Glomerular visceral epithelial cell (primary cell): ENCODE data around the gene RESF1.
A peak's percentile ranks its signal among the peaks of the same experiment; 100 is the strongest.
"Not testable (repeated sequence)": the region's sequence is repeated elsewhere in the genome, so short reads cannot be mapped to it uniquely, and the experiment has no call there.

Source experiments
- DNase-seq: peaks from one replicate; pipeline ENCODE4 v3.0.0-alpha.2; 2016; ENCODE audit errors: extremely low spot score

Gene RESF1, protein sequence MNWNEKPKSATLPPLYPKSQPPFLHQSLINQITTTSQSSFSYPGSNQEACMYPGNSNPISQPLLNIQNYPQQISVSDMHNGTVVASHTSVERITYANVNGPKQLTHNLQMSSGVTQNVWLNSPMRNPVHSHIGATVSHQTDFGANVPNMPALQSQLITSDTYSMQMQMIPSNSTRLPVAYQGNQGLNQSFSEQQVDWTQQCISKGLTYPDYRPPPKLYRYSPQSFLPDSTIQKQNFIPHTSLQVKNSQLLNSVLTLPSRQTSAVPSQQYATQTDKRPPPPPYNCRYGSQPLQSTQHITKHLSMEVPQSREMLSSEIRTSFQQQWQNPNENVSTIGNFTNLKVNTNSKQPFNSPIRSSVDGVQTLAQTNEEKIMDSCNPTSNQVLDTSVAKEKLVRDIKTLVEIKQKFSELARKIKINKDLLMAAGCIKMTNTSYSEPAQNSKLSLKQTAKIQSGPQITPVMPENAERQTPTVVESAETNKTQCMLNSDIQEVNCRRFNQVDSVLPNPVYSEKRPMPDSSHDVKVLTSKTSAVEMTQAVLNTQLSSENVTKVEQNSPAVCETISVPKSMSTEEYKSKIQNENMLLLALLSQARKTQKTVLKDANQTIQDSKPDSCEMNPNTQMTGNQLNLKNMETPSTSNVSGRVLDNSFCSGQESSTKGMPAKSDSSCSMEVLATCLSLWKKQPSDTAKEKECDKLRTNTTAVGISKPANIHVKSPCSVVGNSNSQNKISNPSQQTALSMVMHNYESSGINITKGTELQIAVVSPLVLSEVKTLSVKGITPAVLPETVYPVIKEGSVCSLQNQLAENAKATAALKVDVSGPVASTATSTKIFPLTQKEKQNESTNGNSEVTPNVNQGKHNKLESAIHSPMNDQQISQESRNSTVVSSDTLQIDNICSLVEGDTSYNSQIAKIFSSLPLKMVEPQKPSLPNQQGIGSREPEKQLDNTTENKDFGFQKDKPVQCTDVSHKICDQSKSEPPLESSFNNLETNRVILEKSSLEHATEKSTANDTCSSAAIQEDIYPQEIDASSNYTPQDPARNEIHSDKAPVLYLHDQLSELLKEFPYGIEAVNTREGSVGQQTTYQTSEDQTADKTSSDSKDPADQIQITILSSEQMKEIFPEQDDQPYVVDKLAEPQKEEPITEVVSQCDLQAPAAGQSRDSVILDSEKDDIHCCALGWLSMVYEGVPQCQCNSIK (N-terminal part only)

DNA sequence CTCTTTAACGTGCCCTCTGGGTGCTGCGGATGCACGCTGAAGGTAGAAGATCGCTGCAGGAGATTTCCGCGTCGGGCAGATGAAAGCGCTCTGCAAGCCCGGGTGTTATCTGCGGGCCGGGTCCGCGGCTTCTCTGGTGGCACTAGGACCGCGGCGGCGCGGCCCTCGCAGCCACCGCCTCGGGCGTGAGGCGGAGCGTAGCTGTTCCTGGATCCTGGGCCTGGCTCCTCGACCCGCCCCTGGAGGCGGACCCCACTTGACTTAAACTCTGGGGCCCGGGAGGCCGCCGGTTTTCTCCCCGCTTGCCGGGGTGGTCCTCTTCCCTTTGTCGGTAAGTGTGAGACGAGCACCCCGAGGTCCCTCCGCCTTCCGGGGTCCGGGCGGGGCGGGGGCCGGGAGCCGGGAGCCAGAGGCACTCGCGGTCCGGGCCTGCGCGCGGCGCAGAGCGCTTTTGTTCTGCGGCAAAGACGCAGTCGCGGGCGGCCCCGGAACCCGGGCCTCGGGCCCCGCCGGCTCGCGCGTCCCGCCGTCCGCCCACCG, at the start of gene RESF1:
Gene RESF1 (plus strand): TSS at position 255 of the 540 bp plus-strand sequence. CDS start 21,541 bp downstream, outside the sequence.
- DNase-seq: peak; percentile 84

DNA sequence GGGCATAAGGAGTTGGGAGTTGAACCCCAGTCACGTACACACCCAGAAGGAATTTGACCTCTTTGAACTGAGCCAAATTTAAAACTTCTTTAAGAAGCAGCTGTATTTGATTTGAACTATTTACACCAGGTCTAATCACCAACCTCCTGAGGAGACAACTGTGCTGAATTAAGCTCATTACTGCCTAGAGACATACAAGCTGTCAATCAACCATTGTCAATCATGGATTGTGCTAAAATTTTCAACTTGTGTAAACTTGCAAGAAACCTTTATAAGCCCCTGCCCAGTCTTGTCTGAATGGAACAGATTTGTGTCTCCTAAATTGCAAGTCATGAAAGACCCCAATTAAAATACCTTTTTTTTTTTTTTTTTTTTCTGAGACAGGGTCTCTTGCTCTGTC, 44.3 kb upstream of the RESF1 start:
- no peak for DNase-seq

DNA sequence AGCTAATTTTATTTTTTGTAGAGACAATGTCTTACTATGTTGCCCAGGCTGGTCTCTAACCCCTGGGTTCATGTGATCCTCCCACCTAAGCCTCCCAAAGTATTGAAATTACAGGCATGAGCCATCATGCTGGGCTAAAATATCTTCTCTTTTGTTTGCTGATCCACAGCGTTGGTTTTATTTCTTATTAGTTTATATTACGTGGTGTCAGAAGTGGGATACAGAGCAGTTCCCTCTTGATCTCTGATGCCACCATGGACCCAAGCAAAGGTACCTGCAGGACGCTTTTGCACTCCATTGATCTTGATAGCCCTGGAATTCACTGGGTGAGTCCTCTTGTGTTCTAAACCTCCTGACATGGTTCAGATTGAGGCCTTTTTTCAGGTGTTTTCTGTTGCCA, 43.8 kb upstream of the RESF1 start:
- no peak for DNase-seq

DNA sequence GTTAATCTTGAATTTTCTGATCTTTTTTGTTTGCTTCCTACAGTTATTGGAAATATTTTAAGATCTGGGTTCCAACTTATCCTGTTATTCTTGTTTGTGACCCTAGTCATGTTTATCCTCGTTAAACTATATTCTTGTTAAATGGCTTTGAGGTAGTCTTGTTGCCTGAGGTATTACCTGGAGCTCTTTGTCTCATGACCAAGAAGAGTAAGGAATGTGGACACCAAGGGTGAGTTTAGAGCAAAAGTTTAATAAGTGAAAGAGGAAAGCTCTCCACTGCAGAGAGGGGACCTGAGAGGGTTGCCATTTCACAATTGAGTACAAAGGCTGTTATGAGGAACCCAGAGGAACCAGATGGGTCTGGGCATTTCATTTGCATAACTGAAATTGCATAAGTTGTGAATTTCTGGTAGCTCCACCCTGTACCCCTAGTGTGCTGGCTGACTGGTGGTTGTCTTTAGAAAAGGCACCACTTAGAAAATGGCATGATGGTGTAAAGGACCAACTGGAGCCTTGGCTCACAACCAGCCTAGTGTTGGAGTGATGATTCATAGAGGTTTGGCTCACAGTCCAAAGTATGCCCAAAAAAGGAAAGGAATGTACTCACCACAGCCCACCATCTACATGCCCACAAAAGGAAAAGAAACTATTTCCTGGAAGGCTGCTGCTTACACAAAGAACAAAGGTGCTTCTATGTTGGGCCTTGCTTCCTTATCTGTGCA, 36.7 kb upstream of the RESF1 start:
- peak; percentile 37 for DNase-seq

DNA sequence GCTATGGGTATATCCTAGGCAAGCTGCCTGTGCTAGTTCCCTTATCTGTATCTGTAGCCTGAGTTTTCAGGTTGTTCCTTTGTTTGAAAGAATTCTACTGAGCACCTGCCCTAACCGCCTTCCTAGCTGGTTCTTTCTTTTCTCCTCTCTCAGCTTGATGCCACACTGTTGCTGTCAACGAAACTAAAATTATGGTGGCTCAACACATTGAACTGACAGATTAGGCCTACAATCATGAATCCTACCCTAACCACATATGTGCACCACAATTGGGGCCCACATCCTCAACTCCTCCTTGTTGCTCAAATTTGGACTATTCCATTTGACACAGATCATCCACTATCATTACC, 36.2 kb upstream of the RESF1 start:
- no peak for DNase-seq

DNA sequence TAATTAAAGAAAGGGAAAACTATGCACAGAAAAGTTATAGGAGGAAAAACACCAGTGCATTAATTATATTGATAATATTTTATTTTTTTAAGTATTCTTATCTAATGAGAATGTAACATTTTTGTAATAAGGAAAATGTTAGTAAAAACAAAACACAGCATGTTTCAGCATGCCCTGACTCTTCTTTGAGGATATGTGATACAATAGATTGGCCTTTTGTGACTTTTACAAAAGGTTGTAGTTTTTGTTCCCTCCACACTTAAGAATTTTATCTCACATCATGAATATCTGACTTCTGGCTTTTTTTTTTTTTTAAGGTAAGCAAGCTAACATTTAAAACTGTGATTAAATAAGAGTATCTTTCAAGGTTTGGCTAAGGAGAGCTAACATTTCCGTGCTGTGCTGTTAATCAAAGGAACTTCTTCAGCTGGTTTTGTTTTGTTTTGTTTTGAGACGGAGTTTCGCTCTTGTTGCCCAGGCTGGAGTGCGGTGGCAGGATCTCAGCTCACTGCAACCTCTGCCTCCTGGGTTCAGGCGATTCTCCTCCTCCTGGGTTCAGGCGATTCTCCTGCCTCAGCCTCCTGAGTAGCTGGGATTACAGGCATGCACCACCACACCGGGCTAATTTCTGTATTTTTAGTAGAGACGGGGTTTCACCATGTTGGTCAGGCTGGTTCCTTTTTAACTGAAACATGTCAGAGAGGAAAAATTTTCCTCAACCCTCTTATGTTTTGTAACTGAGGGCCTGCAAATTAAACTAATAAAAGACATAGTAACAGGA, 30.8 kb upstream of the RESF1 start:
- DNase-seq: no peak

DNA sequence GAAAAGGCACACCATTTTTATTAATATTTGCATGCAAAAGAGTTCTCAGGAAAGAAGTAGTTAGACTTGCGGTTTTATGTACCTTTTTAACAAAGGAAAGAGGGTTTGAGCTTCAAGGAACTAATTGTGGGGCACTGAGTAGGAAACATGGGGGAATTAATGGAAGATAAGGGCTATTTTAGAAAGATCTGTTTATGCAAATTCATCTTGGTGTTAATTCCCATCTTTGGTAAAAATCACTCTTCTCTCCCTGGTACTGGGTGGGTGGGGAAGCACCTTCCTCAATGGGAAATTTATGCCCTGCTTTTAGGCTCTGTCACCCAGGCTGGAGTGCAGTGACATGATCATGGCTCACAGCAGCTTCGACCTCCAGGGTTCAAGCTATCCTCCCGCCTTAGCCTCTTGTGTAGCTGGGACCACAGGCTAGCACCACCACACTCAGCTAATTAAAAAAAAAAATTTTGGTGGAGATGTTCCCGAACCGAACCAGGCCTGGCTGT, 30.1 kb upstream of the RESF1 start:
- DNase-seq: no peak

DNA sequence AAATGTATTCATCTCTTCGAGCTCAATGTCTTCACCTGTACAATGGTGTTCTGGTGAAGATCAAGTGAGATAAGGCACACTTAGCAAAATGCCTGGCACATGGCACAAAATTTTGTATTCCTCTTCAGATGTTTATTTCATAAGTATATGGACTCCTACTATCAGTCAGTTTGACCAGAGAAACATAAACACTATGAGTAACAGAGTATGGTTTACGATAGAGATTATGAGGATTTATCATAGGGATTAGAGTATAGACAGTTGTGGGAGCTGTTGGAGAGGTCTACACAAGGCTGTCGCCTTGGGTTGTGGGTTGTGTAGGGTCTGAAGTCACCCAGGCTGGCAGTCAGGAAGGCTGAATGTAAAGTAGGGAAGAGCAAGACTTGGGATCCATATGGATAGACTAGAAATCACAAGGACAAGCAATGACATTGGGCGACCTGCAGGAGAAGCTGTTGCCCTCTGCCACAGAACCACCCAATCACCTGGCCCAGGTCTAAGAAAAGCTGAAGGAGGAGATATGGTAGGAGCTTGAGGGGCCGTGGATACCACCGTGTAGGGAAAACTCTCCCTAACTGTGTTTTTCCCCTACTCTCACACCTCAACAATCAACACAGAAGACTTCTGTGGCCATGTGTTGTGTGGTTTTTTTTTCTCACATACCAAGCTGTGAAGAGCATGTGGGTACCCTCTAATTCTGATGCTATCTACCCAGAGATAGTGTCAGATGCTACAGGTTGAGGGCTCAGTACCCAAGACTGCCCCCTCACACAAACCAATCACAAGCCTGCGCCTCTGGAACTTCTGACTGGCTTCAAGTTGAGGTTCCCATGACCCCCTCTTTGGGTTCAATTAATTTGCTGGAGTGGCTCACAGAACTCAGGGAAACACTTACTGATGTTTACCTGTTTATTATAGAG, 27.2 kb upstream of the RESF1 start:
- DNase-seq: no peak

DNA sequence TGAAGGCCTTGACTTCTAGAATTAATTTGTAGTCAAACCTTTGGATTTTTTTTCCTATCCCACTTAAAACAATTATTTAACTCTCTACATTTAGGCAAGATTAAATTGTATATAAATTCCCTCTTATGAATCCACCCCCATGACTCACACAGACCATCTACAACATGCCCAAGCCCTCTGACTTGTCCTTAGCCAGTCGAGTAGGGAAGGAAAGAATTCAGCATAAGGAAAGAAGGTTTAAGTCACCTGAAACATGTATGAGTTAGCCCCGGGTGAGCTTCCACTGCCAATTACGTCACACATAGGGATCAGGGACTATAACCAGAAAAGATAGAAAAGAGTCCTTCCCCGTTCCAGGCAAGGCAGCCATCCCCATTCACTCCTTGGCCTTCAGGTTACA, 14.9 kb upstream of the RESF1 start:
- no peak for DNase-seq

DNA sequence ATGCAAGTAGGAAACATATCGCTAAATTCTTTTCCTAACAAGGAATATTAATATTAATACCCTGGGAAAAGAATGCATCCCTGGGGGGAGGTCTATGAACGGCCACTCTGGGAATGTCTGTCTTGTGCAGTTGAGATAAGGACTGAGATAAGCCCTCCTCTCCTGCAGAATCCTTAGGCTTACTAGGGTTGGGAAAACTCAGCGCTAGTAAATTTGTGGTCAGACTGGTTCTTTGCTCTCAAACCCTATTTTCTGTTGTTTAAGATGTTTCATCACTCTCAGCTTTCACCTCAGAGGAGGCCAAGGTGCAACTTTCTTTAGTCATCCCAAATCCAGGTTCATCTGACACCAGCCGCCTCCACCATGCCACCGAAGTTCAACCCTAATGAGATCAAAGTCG, 11.2 kb upstream of the RESF1 start:
- no peak for DNase-seq

DNA sequence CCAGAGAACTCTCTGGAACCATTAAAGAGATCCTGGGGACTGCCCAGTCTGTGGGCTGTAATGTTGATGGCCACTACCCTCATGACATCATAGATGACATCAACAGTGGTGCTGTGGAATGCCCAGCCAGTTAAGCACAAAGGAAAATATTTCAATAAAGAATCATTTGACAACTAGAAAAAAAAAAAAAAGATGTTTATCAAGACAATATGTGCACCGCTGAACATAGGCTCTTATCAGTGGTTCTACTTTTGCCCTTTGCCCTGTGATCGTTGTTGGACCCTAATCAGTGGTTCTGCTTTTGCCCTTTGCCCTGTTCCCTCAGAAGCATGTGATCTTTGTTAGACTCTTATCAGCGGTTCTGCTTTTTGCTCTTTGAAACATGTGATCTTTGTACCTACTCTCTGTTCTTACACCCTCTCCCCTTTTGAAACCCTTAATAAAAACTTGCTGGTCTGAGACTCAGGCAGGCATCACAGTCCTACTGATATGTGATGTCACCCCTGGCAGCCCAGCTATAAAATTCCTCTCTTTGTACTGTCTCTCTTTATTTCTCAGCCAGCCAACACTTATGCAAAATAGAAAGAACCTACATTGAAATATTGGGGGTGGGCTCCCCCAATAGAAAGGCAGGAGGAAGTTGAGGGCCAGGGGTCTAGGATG, 10.4 kb upstream of the RESF1 start:
- not testable (repeated sequence) for DNase-seq

DNA sequence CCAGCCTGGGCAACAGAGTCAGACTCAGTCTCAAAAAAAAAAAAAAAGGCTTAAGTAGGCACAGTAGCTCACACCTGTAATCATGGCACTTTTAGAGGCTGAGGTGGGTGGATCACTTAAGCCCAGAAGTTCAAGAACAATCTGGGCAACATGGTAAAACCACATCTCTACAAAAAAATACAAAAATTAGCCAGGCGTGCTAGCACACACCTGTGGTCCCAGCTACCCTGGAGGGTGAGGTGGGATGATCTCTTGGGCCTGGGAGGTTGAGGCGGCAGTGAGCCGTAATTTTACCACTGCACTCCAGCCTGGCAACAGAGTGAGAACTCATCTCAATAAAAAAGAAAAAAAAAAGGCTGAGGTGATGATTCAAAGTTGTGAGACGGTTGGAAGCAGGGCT, 9.1 kb upstream of the RESF1 start:
- no peak for DNase-seq

DNA sequence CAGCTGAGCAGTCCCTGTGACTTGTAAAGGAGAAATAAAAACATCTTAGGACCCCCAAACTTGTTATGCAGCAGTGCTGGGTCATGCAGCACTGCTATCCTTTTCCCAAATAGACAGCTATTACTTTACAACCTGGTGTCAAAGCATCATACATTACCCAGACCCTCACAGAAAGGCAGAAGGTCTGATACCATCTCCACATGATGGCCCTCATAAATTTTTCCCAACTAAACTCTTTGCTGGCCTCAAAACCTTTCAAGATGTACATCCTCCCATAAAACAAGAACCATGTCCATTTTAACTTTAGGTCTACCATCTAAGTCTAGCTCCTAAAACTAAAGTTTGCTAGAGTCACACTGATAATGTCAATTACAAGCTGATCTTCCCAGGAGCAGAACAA, 8.7 kb upstream of the RESF1 start:
- no peak for DNase-seq

DNA sequence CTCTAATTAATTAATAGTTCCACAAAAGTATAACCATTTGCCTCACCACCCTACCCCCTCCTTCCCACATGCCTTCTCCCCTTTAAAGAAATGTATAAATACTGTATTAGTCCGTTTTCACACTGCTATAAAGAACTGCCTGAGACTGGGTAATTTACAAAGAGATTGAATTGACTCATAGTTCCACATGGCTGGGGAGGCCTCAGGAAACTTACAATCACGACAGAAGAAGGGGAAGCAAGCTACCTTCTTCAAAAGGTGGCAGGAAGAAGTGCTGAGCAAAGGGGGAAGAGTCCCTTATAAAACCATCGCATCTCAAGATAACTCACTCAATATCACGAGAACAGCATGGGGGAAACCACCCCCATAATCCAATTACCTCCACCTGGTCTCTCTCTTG, 8.2 kb upstream of the RESF1 start:
- no peak for DNase-seq

DNA sequence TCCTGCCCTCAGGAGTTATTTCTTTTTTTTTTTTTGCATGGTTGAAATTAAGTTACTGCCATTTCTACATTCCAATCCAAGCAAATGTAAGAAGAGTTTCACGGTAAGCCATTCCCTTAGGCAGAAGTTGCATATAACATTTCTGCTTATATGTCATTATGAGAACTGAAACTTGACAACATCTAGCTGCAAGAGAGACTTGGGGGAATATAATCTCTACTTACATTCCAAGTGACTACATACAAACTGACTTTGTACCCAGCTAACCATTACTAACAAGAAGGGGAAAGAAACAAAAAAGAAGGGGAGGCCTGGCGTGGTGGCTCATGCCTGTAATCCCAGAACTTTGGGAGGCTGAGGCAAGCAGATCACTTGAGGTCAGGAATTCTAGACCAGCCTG, 7.3 kb upstream of the RESF1 start:
- DNase-seq: no peak

DNA sequence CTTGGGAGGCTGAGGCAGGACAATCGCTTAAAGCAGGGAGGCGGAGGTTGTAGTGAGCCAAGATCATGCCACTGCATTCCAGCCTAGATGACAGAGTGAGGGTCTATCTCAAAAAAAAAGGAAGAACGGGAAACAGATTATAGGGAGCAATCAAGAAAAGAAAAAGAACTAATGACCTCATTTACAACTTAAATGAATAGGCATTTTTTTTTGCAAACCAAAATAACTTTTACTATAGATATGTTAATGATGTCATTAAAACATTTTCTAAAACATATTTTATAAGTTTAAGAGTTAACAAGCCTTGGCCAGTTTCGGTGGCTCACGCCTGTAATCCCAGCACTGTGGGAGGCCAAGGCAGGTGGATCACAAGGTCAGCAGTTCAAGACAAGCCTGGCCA, 6.8 kb upstream of the RESF1 start:
- DNase-seq: no peak

DNA sequence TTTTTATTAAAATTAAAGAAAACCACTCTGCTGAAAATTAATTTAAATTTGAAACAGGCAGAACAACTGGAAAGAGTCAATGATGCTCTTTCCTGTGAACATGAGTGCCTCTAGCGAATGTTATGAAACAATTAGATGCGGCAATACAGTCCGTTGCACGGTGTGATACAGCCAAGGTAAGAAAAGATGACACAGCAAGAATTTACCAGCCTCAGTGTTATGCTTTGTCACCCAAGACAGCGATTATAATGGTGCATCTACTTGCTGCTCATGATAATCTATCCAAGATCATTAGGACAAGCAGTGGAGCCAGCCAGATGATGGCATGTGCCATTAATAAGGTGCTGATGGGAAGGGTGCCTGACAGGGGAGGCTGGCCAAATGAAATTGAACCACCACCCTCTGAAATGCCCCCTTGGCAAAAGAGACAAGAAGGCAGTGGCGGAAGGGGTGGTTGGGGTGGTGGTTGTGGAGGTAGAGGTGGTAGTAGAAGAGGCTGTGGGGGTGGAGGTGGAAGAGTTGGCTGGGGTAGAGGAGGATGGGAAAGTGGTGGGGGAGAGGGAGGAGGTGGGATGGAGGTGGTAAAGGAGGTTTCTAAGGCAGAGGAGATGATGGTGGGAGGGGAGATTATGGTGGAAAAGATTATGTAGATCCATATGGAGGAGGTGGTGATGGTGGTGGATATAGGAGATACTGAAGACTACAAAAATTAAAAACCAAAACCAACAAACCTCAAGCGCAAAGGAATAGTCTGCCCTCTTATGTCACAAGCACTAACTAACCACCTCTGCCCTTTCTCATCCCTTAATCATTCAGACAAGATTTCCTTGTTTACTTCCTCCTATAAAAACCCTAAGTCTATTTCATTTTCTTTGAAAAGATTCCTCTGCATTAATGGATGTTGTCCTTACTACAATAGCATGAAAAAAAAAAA, 4.0 kb upstream of the RESF1 start:
- DNase-seq: no peak
